SK-N-SH treated with all-trans-retinoic acid at 6 μM for 48 hours (cell line): ENCODE measurements around the gene CSPG5.

ENCODE experiments used
- ATAC-seq: fragments of 200-7000 bp; cut with Tn5 transposase; 3 replicates; pipeline ENCODE4 v1.9.1; 2020; ENCODE audit warnings: mild to moderate bottlenecking, moderate library complexity
- ARNTL ChIP-seq: fragments of 450-650 bp; formaldehyde crosslinking; IDR thresholded peaks from 2 replicates; pipeline ENCODE4 v1.5.0; 2020; ENCODE audit warnings: low read depth, mild to moderate bottlenecking, moderate library complexity, borderline replicate concordance
- BACH2 ChIP-seq: fragments of 250-450 bp; sonication (Bioruptor Pico); IDR thresholded peaks from 2 replicates; pipeline ENCODE4 v1.9.0; 2021; ENCODE audit warnings: mild to moderate bottlenecking, borderline replicate concordance
- CSDC2 ChIP-seq: fragments of 250-450 bp; sonication (Bioruptor Pico); IDR thresholded peaks from 2 replicates; pipeline ENCODE4 v1.5.0; 2020; ENCODE audit warnings: mild to moderate bottlenecking, moderate library complexity
- CSRNP3 ChIP-seq: fragments of 250-450 bp; sonication (Bioruptor Pico); IDR thresholded peaks from 2 replicates; pipeline ENCODE4 v1.5.1; 2021; ENCODE audit warnings: mild to moderate bottlenecking, moderate library complexity
- ESRRG ChIP-seq: fragments of 250-450 bp; sonication (Bioruptor Pico); IDR thresholded peaks from 2 replicates; pipeline ENCODE4 v1.6.1; 2021; ENCODE audit warnings: mild to moderate bottlenecking
- GLIS3 ChIP-seq: fragments of 250-450 bp; sonication (Bioruptor Pico); IDR thresholded peaks from 2 replicates; pipeline ENCODE4 v1.5.0; 2020; ENCODE audit warnings: mild to moderate bottlenecking, moderate library complexity
- ISL1 ChIP-seq: fragments of 250-450 bp; sonication (Bioruptor Pico); IDR thresholded peaks from 2 replicates; pipeline ENCODE4 v2.1.2; 2022; ENCODE audit warnings: mild to moderate bottlenecking, moderate library complexity
- OSR1 ChIP-seq: fragments of 250-450 bp; sonication (Bioruptor Pico); IDR thresholded peaks from 2 replicates; pipeline ENCODE4 v1.8.0; 2022; ENCODE audit warnings: moderate library complexity, mild to moderate bottlenecking, inconsistent platforms
- PATZ1 ChIP-seq: fragments of 250-450 bp; sonication (Bioruptor Pico); IDR thresholded peaks from 2 replicates; pipeline ENCODE4 v1.8.0; 2020; ENCODE audit warnings: mild to moderate bottlenecking, moderate library complexity, borderline replicate concordance
- POU6F1 ChIP-seq: fragments of 250-450 bp; sonication (Bioruptor Pico); IDR thresholded peaks from 2 replicates; pipeline ENCODE4 v1.8.0; 2021; ENCODE audit warnings: low read depth, mild to moderate bottlenecking, moderate library complexity, borderline replicate concordance
- PPARA ChIP-seq: fragments of 250-450 bp; sonication (Bioruptor Pico); IDR thresholded peaks from 2 replicates; pipeline ENCODE4 v1.5.0; 2020; ENCODE audit warnings: mild to moderate bottlenecking, borderline replicate concordance
- RARB ChIP-seq: fragments of 250-450 bp; sonication (Bioruptor Pico); IDR thresholded peaks from 2 replicates; pipeline ENCODE4 v1.8.0; 2021; ENCODE audit warnings: mild to moderate bottlenecking, moderate library complexity
- SNAI2 ChIP-seq: fragments of 250-450 bp; sonication (Bioruptor Pico); IDR thresholded peaks from 2 replicates; pipeline ENCODE4 v1.5.0; 2020; ENCODE audit warnings: mild to moderate bottlenecking, moderate library complexity
- TCF4 ChIP-seq: fragments of 250-450 bp; sonication (Bioruptor Pico); IDR thresholded peaks from 2 replicates; pipeline ENCODE4 v1.8.0; 2021; ENCODE audit warnings: mild to moderate bottlenecking, moderate library complexity, borderline replicate concordance
- TOX ChIP-seq: fragments of 250-450 bp; sonication (Bioruptor Pico); IDR thresholded peaks from 2 replicates; pipeline ENCODE4 v1.8.0; 2021; ENCODE audit warnings: mild to moderate bottlenecking, moderate library complexity, borderline replicate concordance
- ZC3H10 ChIP-seq: fragments of 250-450 bp; sonication (Bioruptor Pico); IDR thresholded peaks from 2 replicates; pipeline ENCODE4 v1.5.1; 2021; ENCODE audit warnings: mild to moderate bottlenecking, moderate library complexity
- ZFP3 ChIP-seq: fragments of 250-450 bp; sonication (Bioruptor Pico); IDR thresholded peaks from 2 replicates; pipeline ENCODE4 v1.5.0; 2020; ENCODE audit warnings: mild to moderate bottlenecking, moderate library complexity
- ZFP30 ChIP-seq: fragments of 450-650 bp; formaldehyde crosslinking; IDR thresholded peaks from 2 replicates; pipeline ENCODE4 v1.5.0; 2022; ENCODE audit warnings: mild to moderate bottlenecking, moderate library complexity
- ZNF70 ChIP-seq: fragments of 450-650 bp; formaldehyde crosslinking; IDR thresholded peaks from 2 replicates; pipeline ENCODE4 v1.5.0; 2020; ENCODE audit warnings: mild to moderate bottlenecking, moderate library complexity
- ZNF8 ChIP-seq: fragments of 450-650 bp; formaldehyde crosslinking; IDR thresholded peaks from 2 replicates; pipeline ENCODE4 v1.5.0; 2020; ENCODE audit warnings: mild to moderate bottlenecking, moderate library complexity
- TF ChIP-seq, protein P1 (sequence below): fragments of 250-450 bp; sonication (Bioruptor Pico); IDR thresholded peaks from 2 replicates; pipeline ENCODE4 v1.5.1; 2020; ENCODE audit warnings: low read depth, mild to moderate bottlenecking, moderate library complexity
- TF ChIP-seq, protein P2 (sequence below): fragments of 250-450 bp; sonication (Bioruptor Pico); IDR thresholded peaks from 2 replicates; pipeline ENCODE4 v1.5.0; 2020; ENCODE audit warnings: mild to moderate bottlenecking, moderate library complexity

Gene CSPG5

DNA sequence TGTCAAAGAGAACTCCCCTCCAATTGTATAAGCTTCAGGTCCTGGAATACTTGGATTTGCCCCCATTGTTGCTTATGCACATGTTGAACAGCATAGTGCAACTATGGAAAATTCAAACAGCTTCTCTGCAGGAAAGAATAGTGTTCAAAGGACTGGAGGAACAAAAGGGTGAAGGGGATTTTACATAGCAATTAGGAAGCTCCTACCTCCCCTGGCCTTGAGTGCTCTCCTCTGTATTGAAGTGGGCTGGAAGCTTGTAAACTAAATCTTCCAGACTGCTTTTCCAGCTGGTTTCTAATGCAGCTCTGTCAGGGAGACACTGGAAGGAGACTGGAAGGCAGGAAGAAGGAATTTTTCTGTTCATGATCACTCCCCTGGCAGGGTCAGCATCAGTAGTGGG is 57.9 kb downstream of the CSPG5 start:
- no peak for ATAC-seq
- TF ChIP-seq ZFP3 (no peak), TCF4 (no peak), CSRNP3 (CRISPR knock-in tag) (no peak), ZNF8 (no peak), PPARA (CRISPR knock-in tag) (no peak), OSR1 (no peak)
- TF ChIP-seq, protein P1, sequence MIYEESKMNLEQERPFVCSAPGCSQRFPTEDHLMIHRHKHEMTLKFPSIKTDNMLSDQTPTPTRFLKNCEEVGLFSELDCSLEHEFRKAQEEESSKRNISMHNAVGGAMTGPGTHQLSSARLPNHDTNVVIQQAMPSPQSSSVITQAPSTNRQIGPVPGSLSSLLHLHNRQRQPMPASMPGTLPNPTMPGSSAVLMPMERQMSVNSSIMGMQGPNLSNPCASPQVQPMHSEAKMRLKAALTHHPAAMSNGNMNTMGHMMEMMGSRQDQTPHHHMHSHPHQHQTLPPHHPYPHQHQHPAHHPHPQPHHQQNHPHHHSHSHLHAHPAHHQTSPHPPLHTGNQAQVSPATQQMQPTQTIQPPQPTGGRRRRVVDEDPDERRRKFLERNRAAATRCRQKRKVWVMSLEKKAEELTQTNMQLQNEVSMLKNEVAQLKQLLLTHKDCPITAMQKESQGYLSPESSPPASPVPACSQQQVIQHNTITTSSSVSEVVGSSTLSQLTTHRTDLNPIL (CRISPR knock-in tag): no peak
- TF ChIP-seq, all 23 proteins: peak for 0

DNA sequence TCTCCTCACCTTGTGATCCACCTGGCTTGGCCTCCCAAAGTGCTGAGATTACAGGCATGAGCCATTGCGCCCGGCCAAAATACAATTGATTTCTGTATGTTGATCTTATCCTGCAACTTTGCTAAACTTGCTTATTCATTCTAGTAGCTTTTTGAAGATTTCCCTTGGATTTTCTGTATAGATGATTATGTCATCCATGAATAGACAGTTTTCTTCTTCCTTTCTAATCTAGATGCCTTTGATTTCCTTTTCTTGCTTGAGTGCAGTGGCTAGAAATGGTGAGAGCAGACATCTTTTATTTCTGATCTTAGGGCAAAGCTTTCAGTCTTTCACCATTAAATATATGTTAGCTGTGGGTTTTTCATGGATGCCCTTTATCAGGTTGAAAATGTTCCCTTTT is 60.7 kb downstream of the CSPG5 start:
- no peak for TF ChIP-seq CSDC2 (CRISPR knock-in tag)
- no peak for TF ChIP-seq ARNTL
- no peak for TF ChIP-seq ZNF8
- TF ChIP-seq GLIS3 (CRISPR knock-in tag): no peak
- no peak for TF ChIP-seq BACH2 (CRISPR knock-in tag)
- TF ChIP-seq, protein P2, sequence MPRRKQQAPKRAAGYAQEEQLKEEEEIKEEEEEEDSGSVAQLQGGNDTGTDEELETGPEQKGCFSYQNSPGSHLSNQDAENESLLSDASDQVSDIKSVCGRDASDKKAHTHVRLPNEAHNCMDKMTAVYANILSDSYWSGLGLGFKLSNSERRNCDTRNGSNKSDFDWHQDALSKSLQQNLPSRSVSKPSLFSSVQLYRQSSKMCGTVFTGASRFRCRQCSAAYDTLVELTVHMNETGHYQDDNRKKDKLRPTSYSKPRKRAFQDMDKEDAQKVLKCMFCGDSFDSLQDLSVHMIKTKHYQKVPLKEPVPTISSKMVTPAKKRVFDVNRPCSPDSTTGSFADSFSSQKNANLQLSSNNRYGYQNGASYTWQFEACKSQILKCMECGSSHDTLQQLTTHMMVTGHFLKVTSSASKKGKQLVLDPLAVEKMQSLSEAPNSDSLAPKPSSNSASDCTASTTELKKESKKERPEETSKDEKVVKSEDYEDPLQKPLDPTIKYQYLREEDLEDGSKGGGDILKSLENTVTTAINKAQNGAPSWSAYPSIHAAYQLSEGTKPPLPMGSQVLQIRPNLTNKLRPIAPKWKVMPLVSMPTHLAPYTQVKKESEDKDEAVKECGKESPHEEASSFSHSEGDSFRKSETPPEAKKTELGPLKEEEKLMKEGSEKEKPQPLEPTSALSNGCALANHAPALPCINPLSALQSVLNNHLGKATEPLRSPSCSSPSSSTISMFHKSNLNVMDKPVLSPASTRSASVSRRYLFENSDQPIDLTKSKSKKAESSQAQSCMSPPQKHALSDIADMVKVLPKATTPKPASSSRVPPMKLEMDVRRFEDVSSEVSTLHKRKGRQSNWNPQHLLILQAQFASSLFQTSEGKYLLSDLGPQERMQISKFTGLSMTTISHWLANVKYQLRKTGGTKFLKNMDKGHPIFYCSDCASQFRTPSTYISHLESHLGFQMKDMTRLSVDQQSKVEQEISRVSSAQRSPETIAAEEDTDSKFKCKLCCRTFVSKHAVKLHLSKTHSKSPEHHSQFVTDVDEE (CRISPR knock-in tag): no peak
- TF ChIP-seq ZFP3: no peak
- no peak for TF ChIP-seq PPARA (CRISPR knock-in tag)
- no peak for TF ChIP-seq SNAI2 (CRISPR knock-in tag)
- TF ChIP-seq TOX (CRISPR knock-in tag): no peak
- no peak for TF ChIP-seq ZFP30
- TF ChIP-seq ESRRG (CRISPR knock-in tag): no peak
- TF ChIP-seq, all 23 proteins: peak for 0
- ATAC-seq: no peak

GRCh38 chr3:47515864-47516319 is 62.8 kb downstream of the CSPG5 start:
- TF ChIP-seq OSR1 (no peak), ARNTL (no peak), TOX (CRISPR knock-in tag) (no peak), ZFP3 (no peak), ZNF8 (no peak), ZC3H10 (CRISPR knock-in tag) (no peak), ESRRG (CRISPR knock-in tag) (no peak), CSDC2 (CRISPR knock-in tag) (no peak), ZNF70 (CRISPR knock-in tag) (no peak), GLIS3 (CRISPR knock-in tag) (no peak), TCF4 (no peak), CSRNP3 (CRISPR knock-in tag) (no peak), BACH2 (CRISPR knock-in tag) (no peak), PATZ1 (CRISPR knock-in tag) (no peak), RARB (CRISPR knock-in tag) (no peak), ISL1 (no peak), ZFP30 (no peak), POU6F1 (CRISPR knock-in tag) (no peak)
- TF ChIP-seq, protein P1 (CRISPR knock-in tag): no peak
- TF ChIP-seq, all 23 proteins: peak for 0
- ATAC-seq: no peak
